A549 (cell line): ENCODE measurements around the gene ERGIC1. TPM values are rescaled to one million over a fixed set of nuclear protein-coding genes. Genes with fewer than 3 reads are reported as not detected.

Source experiments
- ATAC-seq, 2 experiments: fragments of 200-7000 bp in 1 of 2; fragments of >200 bp in 1 of 2; cut with Nextera tagmentation in 1 of 2; cut with Tn5 transposase in 1 of 2; 3 replicates each; pipeline versions ENCODE4 v1.8.0 to v1.9.1; 2018 to 2020; ENCODE audit warnings: mild to moderate bottlenecking in 1 of 2, moderate library complexity in 1 of 2
- CTCF ChIA-PET: fragments of 300-600 bp; sonication (Branson Sonifier 250); formaldehyde crosslinking; extraction: SDS; loops from one replicate; lab custom pipeline; 2021; ENCODE audit warnings: antibody characterized with exemption, inconsistent platforms; lab: Yijun Ruan, JAX
- POLR2A ChIA-PET: fragments of 350-600 bp; formaldehyde crosslinking; extraction: SDS; loops from one replicate; lab custom pipeline; 2021; ENCODE audit warnings: antibody characterized with exemption, inconsistent platforms; lab: Yijun Ruan, JAX
- DNase-seq, 2 experiments: peaks; one replicate each; pipeline versions ENCODE4 v3.0.0 to v3.0.0-alpha.2; 2011 to 2016; ENCODE audit warnings: low read depth in 1 of 2, low spot score in 1 of 2
- FAIRE-seq: peaks from 2 replicates; lab custom pipeline; 2011; peaks lifted over from hg19 to GRCh38; lab: Jason Lieb, UNC
- H3K27ac ChIP-seq, 2 experiments: fragments of >200 bp; sonication (Bioruptor Twin); formaldehyde crosslinking; 3 replicates each; pipeline ENCODE4 v1.5.1; 2016 to 2017
- H3K4me1 ChIP-seq: fragments of >200 bp; sonication (Bioruptor Twin); formaldehyde crosslinking; 3 replicates; pipeline ENCODE4 v1.6.1; 2016
- H3K4me2 ChIP-seq: fragments of >200 bp; sonication (Bioruptor Twin); formaldehyde crosslinking; 3 replicates; pipeline ENCODE4 v1.6.1; 2016
- H3K4me3 ChIP-seq: fragments of >200 bp; sonication (Bioruptor Twin); formaldehyde crosslinking; 3 replicates; pipeline ENCODE4 v1.5.1; 2016
- H3K9me3 ChIP-seq: fragments of >200 bp; sonication (Bioruptor Twin); formaldehyde crosslinking; 3 replicates; pipeline ENCODE4 v1.6.1; 2016
- ATOH8 ChIP-seq: fragments of 250-450 bp; sonication (Bioruptor Pico); IDR thresholded peaks from 2 replicates; pipeline ENCODE4 v1.5.0; 2020; ENCODE audit warnings: low read depth, mild to moderate bottlenecking, moderate library complexity
- BCL3 ChIP-seq: fragments of >200 bp; sonication (Bioruptor Twin); formaldehyde crosslinking; IDR thresholded peaks from 3 replicates; pipeline ENCODE4 v1.6.1; 2016
- BHLHE40 ChIP-seq: IDR thresholded peaks from 2 replicates; pipeline ENCODE4 v1.6.1; 2012; ENCODE audit warnings: low read depth, low read length, inconsistent platforms
- CBX8 ChIP-seq: fragments of 200-600 bp; sonication (generic); IDR thresholded peaks from 2 replicates; pipeline ENCODE4 v1.6.1; 2016
- EHF ChIP-seq: fragments of 250-450 bp; sonication (Bioruptor Pico); IDR thresholded peaks from 2 replicates; pipeline ENCODE4 v1.5.0; 2020; ENCODE audit warnings: mild to moderate bottlenecking
- EHMT2 ChIP-seq: fragments of 200-600 bp; sonication (generic); IDR thresholded peaks from 2 replicates; pipeline ENCODE4 v1.6.1; 2016; ENCODE audit warnings: antibody characterized with exemption, low read depth, mild to moderate bottlenecking, moderate library complexity
- ESRRA ChIP-seq: fragments of 150-350 bp; IDR thresholded peaks from 2 replicates; pipeline ENCODE4 v1.6.1; 2014; ENCODE audit warnings: mild to moderate bottlenecking, low read length, borderline replicate concordance
- FOSB ChIP-seq: fragments of 250-450 bp; sonication (Bioruptor Pico); IDR thresholded peaks from 2 replicates; pipeline ENCODE4 v1.5.0; 2020; ENCODE audit warnings: mild to moderate bottlenecking, moderate library complexity
- FOSL2 ChIP-seq, 2 experiments: fragments of 450-650 bp in 1 of 2; fragments of >200 bp in 1 of 2; sonication (Bioruptor Twin) in 1 of 2; formaldehyde crosslinking; IDR thresholded peaks; 2 replicates each; pipeline versions ENCODE4 v1.5.0 to v1.6.1; 2016 to 2020; ENCODE audit warnings: mild to moderate bottlenecking in 1 of 2, moderate library complexity in 1 of 2
- FOXS1 ChIP-seq: fragments of 250-450 bp; sonication (Bioruptor Pico); IDR thresholded peaks from 2 replicates; pipeline ENCODE4 v1.5.0; 2020; ENCODE audit warnings: mild to moderate bottlenecking, moderate library complexity
- GATA3 ChIP-seq: IDR thresholded peaks from 2 replicates; pipeline ENCODE4 v1.6.1; 2012; ENCODE audit warnings: borderline replicate concordance
- HES2 ChIP-seq: fragments of >200 bp; sonication (Bioruptor Twin); formaldehyde crosslinking; IDR thresholded peaks from 2 replicates; pipeline ENCODE4 v1.6.1; 2016
- HMGXB4 ChIP-seq: fragments of 250-450 bp; sonication (Bioruptor Pico); IDR thresholded peaks from 2 replicates; pipeline ENCODE4 v1.5.0; 2021; ENCODE audit warnings: mild to moderate bottlenecking, moderate library complexity, borderline replicate concordance
- HOXA7 ChIP-seq: fragments of 250-450 bp; sonication (Bioruptor Pico); IDR thresholded peaks from 2 replicates; pipeline ENCODE4 v1.5.0; 2020; ENCODE audit warnings: mild to moderate bottlenecking, moderate library complexity
- HOXB5 ChIP-seq: fragments of 250-450 bp; sonication (Bioruptor Pico); IDR thresholded peaks from 2 replicates; pipeline ENCODE4 v1.5.0; 2020; ENCODE audit warnings: mild to moderate bottlenecking, moderate library complexity
- KDM5A ChIP-seq: fragments of 200-600 bp; sonication (generic); IDR thresholded peaks from 2 replicates; pipeline ENCODE4 v1.6.1; 2016; ENCODE audit warnings: antibody characterized with exemption, mild to moderate bottlenecking
- MAFK ChIP-seq: fragments of 450-650 bp; IDR thresholded peaks from 2 replicates; pipeline ENCODE4 v1.6.1; 2014; ENCODE audit not compliant: partially characterized antibody
- NFE2L2 ChIP-seq: fragments of 150-350 bp; conservative IDR thresholded peaks from 2 replicates; pipeline ENCODE4 v1.6.1; 2014; ENCODE audit warnings: low read length
- NPAS2 ChIP-seq: fragments of 250-450 bp; sonication (Bioruptor Pico); IDR thresholded peaks from 2 replicates; pipeline ENCODE4 v1.8.0; 2022; ENCODE audit warnings: mild to moderate bottlenecking, moderate library complexity, borderline replicate concordance
- PBX3 ChIP-seq: IDR thresholded peaks from 2 replicates; pipeline ENCODE4 v1.6.1; 2012
- RARB ChIP-seq: fragments of 250-450 bp; sonication (Bioruptor Pico); IDR thresholded peaks from 2 replicates; pipeline ENCODE4 v1.8.0; 2021; ENCODE audit warnings: mild to moderate bottlenecking, moderate library complexity
- RCOR1 ChIP-seq: fragments of 150-350 bp; IDR thresholded peaks from 2 replicates; pipeline ENCODE4 v1.6.1; 2014; ENCODE audit warnings: antibody characterized with exemption, low read length, low read depth
- REST ChIP-seq: fragments of 200-600 bp; sonication (generic); IDR thresholded peaks from 2 replicates; pipeline ENCODE4 v1.6.1; 2016; ENCODE audit warnings: antibody characterized with exemption, mild to moderate bottlenecking, moderate library complexity
- RNF2 ChIP-seq: fragments of 200-600 bp; sonication (generic); IDR thresholded peaks from 2 replicates; pipeline ENCODE4 v1.6.1; 2016; ENCODE audit warnings: low read depth, mild to moderate bottlenecking, antibody characterized with exemption, moderate library complexity, borderline replicate concordance
- SREBF2 ChIP-seq: fragments of 450-650 bp; IDR thresholded peaks from 2 replicates; pipeline ENCODE4 v1.6.1; 2014; ENCODE audit warnings: mild to moderate bottlenecking, moderate library complexity
- TFCP2L1 ChIP-seq: fragments of 250-450 bp; sonication (Bioruptor Pico); IDR thresholded peaks from 2 replicates; pipeline ENCODE4 v1.5.0; 2021; ENCODE audit warnings: mild to moderate bottlenecking
- ZSCAN20 ChIP-seq: fragments of 250-450 bp; sonication (Bioruptor Pico); IDR thresholded peaks from 2 replicates; pipeline ENCODE4 v1.8.0; 2022; ENCODE audit warnings: mild to moderate bottlenecking, moderate library complexity
- WGBS: methylation state at CpG from one replicate; pipeline ENCODE4 v1.1.6; 2017; ENCODE audit errors: missing lambda C conversion rate; 5-methylcytosine and 5-hydroxymethylcytosine counted together
- polyA plus RNA-seq, 4 experiments: library from polyadenylated mRNA; depleted of rRNA in 3 of 4; stranded (reverse); fragments of >200 nt; fragmentation: RNase III in 1 of 4; extraction: RNeasy Plus Mini Kit Qiagen cat#74134 plus additional on column Dnase treatment in 1 of 4; gene quantifications; 2 replicates in 3 of 4; 3 replicates in 1 of 4; pipeline ENCODE4 v1.2.3, GENCODE V29; 2011 to 2017

ERGIC1 gene
- polyA plus RNA-seq, 2 of the 4 experiments (the other 2 are of a cell fraction) = 176 to 304 TPM

- TF ChIP-seq HMGXB4 (CRISPR knock-in tag) (no peak), BHLHE40 (no peak)
Measured at GRCh38 chr5:172901012-172901780, 67.1 kb downstream of the ERGIC1 start (continued).

GRCh38 chr5:172901788-172902496 is 67.9 kb downstream of the ERGIC1 start:
- ChIA-PET POLR2A (interaction anchor here (1.0 to 2.1 kb wide), 6 partner anchors 34 to 187 kb away, joined by 3 to 12 read pairs (median 4); partner anchors contain the start of gene DUSP1), CTCF (interaction anchor here (0.8 to 12.0 kb wide), 18 partner anchors 9 to 190 kb away, joined by 3 to 131 read pairs (median 4); partner anchors contain the start of gene DUSP1)
- ATAC-seq (peak; percentile 41 to 61), DNase-seq (peak; percentile 54 to 92), FAIRE-seq (no peak)
- Histone ChIP-seq H3K4me1 (peaks cover 100% of the 10 kb centered on the region), H3K4me3 (peak overlapping the region; percentile 20; the same call in 1 of the 3 replicates), H3K9me3 (no peaks in the 10 kb centered on the region), H3K27ac (peak overlapping the region; percentile 99 to 100), H3K4me2 (peak overlapping the region; percentile 66)
- 35% methylated on average over 9 of the region's 9 CpGs for WGBS
- TF ChIP-seq EHMT2 = no peak
- TF ChIP-seq RNF2 = no peak
- TF ChIP-seq SREBF2 = no peak
- TF ChIP-seq RCOR1 = no peak
- TF ChIP-seq CBX8 = no peak
- TF ChIP-seq TFCP2L1 (CRISPR knock-in tag) = peak; percentile 94
- TF ChIP-seq HOXA7 (CRISPR knock-in tag) = peak; percentile 96
- no peak for TF ChIP-seq KDM5A
- no peak for TF ChIP-seq BCL3
- TF ChIP-seq FOSB (CRISPR knock-in tag) = peak; percentile 96
- peak; percentile 59; the same call in 1 of the 2 replicates for TF ChIP-seq GATA3
- no peak for TF ChIP-seq MAFK
- TF ChIP-seq ATOH8 = peak; percentile 99
- TF ChIP-seq FOXS1 (CRISPR knock-in tag) = peak; percentile 87
- no peak for TF ChIP-seq NFE2L2
- TF ChIP-seq REST = no peak
- TF ChIP-seq RARB = peak; percentile 44
- no peak for TF ChIP-seq HES2
- peak; percentile 51; the same call in 1 of the 2 replicates for TF ChIP-seq NPAS2 (CRISPR knock-in tag)
- peak; percentile 9; the same call in 1 of the 2 replicates for TF ChIP-seq ESRRA
- TF ChIP-seq HOXB5 (CRISPR knock-in tag) = peak; percentile 98
- peak; percentile 31; the same call in 1 of the 2 replicates for TF ChIP-seq PBX3
- peak; percentile 98 for TF ChIP-seq EHF (CRISPR knock-in tag)
- peak; percentile 54 for TF ChIP-seq ZSCAN20
- no peak for TF ChIP-seq FOSL2 (IDR thresholded peaks at IDR 0.05)
- TF ChIP-seq FOSL2 (CRISPR knock-in tag; IDR thresholded peaks at IDR 0.05) = peak; percentile 41; the same call in 1 of the 2 replicates
